T47D (cell line): ENCODE data around the gene C6orf89.
"Not testable (repeated sequence)": the region's sequence is repeated elsewhere in the genome, so short reads cannot be mapped to it uniquely, and the experiment has no call there.

Source experiments
- DNase-seq, 2 experiments: peaks; one replicate each; pipeline versions ENCODE4 v3.0.0 to v3.0.0-alpha.2; 2011 to 2012; ENCODE audit warnings: low read depth in 1 of 2, low spot score in 1 of 2
- JUND ChIP-seq: IDR thresholded peaks from 2 replicates; pipeline ENCODE4 v1.6.1; 2012; ENCODE audit warnings: low read depth
- in situ Hi-C: cut with HindIII; loops from 2 replicates; pipeline ENCODE4 v1.10.0; 2016; ENCODE audit warnings: low sequenced_read_pairs, low pct_unique_long_range_greater_than_20kb

Gene C6orf89

GRCh38 chr6:36874443-36875249 lies 11.1 kb upstream of the C6orf89 start, which contains the start of gene PPIL1:
Gene PPIL1 (minus strand): TSS chr6:36874803. CDS start chr6:36874772, 31 bp downstream.
- peak; percentile 88 to 93 for DNase-seq
- no peak for TF ChIP-seq JUND
- in situ Hi-C loops, result no loop called here

DNA sequence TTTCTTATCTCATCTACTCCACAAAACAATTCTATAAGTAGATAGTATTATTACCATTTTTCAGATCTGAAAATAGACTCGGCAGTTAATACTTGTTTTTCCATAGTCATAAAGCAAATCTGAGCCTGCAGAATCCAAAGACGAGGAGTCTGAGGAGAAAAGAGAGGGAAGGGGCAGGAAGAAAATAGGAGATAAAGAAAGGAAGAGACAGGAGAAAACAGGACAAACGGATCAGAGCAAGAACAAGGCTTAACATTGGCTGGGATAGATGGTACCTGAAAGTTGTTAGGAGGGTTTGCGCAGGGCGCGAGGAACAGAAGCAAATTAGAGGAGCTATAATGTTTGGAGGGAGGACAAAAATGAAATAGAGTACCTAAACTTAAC lies 10.5 kb upstream of the C6orf89 start:
- no peak for TF ChIP-seq JUND
- DNase-seq, result no peak
- in situ Hi-C loops, result no loop called here

GRCh38 chr6:36884610-36885009 lies 1.1 kb upstream of the C6orf89 start:
- no peak for DNase-seq
- no peak for TF ChIP-seq JUND
- in situ Hi-C loops, result no loop called here

DNA sequence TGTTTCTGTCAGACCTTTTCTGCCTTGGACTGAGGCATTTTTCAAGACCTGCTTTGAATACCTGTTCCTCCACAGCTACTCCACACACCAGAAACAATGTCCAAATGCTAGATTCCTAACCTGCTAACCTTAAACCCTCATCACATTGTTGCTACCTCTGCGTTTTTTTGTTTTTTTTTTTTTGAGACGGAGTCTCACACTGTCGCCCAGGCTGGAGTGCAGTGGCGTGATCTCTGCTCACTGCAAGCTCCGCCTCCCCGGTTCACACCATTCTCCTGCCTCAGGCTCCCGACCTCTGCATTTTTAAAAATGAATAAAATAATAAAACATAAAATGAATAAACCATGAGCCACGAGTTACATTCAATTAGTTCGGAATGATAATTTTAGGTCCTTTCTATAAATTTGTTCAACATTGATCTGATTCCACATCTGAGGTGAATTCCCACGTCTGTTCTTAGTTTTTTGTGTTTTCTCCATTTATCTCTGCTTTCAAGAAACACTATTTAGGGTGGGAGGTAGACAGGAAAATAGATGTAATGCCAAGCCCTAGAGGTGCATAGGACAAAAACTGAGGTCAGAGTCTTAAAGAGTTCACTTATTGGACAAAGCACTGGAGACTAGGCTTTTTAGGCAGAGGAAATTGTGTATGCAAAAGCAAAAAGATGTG lies 1.3 kb downstream of the C6orf89 start:
- DNase-seq, result no peak
- in situ Hi-C loops, result no loop called here
- TF ChIP-seq JUND, result no peak

DNA sequence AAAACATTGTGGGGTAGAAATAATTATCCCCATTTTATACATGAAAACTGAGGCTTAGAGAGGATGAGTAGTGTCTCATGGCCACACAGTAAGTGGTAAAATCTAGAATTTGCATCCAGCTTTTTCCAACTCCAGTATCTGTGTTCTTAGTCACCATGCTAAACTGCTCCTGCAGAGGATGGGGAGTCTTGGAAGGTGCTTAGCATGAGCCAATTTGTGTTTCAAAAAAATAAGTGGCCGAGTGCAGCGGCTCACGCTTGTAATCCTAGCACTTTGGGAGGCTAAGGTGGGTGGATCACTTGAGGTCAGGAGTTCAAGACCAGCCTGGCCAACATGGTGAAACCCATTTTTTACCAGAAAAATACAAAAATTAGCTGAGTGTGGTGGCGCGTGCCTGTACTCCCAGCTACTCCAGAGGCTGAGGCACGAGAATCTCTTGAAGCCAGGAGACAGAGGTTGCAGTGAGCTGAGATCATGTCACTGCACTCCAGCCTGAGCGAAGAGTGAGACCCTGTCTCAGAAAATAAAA lies 2.4 kb downstream of the C6orf89 start:
- DNase-seq, result no peak
- no peak for TF ChIP-seq JUND
- in situ Hi-C loops, result no loop called here

- no peak for DNase-seq
- in situ Hi-C loops, result no loop called here
- TF ChIP-seq JUND, result no peak
These were observed 3.1 kb downstream of the C6orf89 start for GRCh38 chr6:36888654-36889481.

DNA sequence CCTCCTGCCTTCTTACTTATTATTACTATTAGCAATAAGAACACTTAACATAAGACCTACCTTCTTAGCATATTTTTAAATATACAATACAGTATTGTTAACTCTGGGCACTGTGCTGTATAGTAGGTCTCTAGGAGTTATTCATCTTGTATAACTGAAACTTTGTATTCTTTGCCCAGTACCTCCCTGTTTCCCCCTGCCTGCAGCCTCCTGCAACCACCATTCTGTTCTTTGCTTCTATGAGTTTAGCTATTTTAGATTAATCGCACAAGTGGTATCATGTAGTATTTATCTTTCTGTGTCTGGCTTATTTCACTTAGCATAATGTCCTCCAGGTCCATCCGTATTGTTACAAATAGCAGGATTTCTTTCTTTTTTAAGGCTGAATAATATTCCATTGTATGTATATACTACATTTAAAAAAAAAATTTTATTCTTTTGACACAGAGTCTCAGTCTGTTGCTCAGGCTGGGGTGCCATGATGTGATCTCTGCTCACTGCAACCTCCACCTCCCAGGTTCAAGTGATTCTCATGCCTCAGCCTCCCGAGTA lies 4.4 kb downstream of the C6orf89 start:
- no peak for DNase-seq
- in situ Hi-C loops, result no loop called here
- TF ChIP-seq JUND, result no peak

- DNase-seq, in situ Hi-C loops: not testable (repeated sequence)
These were observed 5.4 kb downstream of the C6orf89 start for GRCh38 chr6:36891153-36891552.

GRCh38 chr6:36893976-36894932 lies 8.5 kb downstream of the C6orf89 start:
- TF ChIP-seq JUND, result no peak
- no peak for DNase-seq
- in situ Hi-C loops, result no loop called here

GRCh38 chr6:36897609-36898008 lies 11.9 kb downstream of the C6orf89 start:
- in situ Hi-C loops, result no loop called here
- TF ChIP-seq JUND, result no peak
- peak in 1 of 2 experiments; percentile 38 for DNase-seq

DNA sequence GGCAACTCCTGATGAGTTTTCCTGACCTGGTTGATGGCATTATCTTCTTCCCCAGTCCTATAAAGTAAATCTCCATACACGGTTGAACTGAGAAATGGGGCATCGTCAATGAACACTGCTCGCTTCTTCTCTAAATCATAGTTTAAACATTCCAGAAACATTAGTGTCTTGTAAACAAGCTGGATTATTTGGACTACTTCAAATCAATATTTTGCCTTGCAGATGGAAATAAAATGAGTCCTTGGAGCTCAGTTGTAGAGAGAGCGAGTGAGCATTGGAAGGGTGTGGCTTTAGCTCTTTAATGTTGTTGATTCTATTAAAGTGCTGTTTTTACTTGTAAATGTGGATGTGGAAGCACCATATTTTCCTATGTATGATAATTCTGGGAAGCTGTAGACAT lies 18.4 kb downstream of the C6orf89 start:
- in situ Hi-C loops, result no loop called here
- TF ChIP-seq JUND, result no peak
- DNase-seq, result no peak
